Muscle of leg (tissue), 16 donors: ENCODE data around the gene GPATCH3. TPM values are rescaled to one million over a fixed set of nuclear protein-coding genes. Genes with fewer than 3 reads are reported as not detected.
"Not testable (repeated sequence)": the region's sequence is repeated elsewhere in the genome, so short reads cannot be mapped to it uniquely, and the experiment has no call there.

Source experiments
- DNase-seq: peaks from one replicate; pipeline ENCODE4 v3.0.0; 2013
- H3K27ac ChIP-seq: one replicate; pipeline ENCODE4 v1.5.1; 2013; ENCODE audit warnings: mild to moderate bottlenecking, low read length, control low read depth
- H3K27me3 ChIP-seq: one replicate; pipeline ENCODE4 v1.6.1; 2013; ENCODE audit warnings: low read length; ENCODE audit not compliant: control insufficient read depth, insufficient read depth
- H3K36me3 ChIP-seq: one replicate; pipeline ENCODE4 v1.6.1; 2013; ENCODE audit warnings: low read length; ENCODE audit not compliant: control insufficient read depth, insufficient read depth
- H3K4me1 ChIP-seq: one replicate; pipeline ENCODE4 v1.6.1; 2013; ENCODE audit warnings: low read length; ENCODE audit not compliant: control insufficient read depth, insufficient read depth
- H3K4me3 ChIP-seq: one replicate; pipeline ENCODE4 v1.5.1; 2013; ENCODE audit warnings: low read length, control low read depth
- H3K9me3 ChIP-seq: replicated peaks from 2 replicates; pipeline ENCODE4 v1.6.1; 2013; ENCODE audit warnings: low read depth, low read length; ENCODE audit not compliant: control insufficient read depth
- WGBS: methylation state at CpG from one replicate; pipeline ENCODE4 v1.1.5; 2013; ENCODE audit warnings: missing lambda C conversion rate; ENCODE audit not compliant: insufficient coverage; 5-methylcytosine and 5-hydroxymethylcytosine counted together
- long read RNA-seq, 11 donors: transcript quantifications; one replicate each; lab custom pipeline, GENCODE V29; 2026
- polyA plus RNA-seq, 8 donors: library from polyadenylated mRNA; unstranded; fragments of 120-200 nt; gene quantifications; one replicate each; pipeline versions ENCODE4 v1.2.1 to v1.2.3, GENCODE V29; 2013; ENCODE audit warnings: inconsistent platforms in 1 of 8, low replicate concordance in 1 of 8; ENCODE audit not compliant: insufficient read length in 8 of 8, insufficient read depth in 1 of 8
- total RNA-seq: library from RNA; stranded (reverse); fragments of 120-200 nt; gene quantifications from one replicate; pipeline ENCODE4 v1.2.4, GENCODE V29; 2013

The GPATCH3 gene, protein sequence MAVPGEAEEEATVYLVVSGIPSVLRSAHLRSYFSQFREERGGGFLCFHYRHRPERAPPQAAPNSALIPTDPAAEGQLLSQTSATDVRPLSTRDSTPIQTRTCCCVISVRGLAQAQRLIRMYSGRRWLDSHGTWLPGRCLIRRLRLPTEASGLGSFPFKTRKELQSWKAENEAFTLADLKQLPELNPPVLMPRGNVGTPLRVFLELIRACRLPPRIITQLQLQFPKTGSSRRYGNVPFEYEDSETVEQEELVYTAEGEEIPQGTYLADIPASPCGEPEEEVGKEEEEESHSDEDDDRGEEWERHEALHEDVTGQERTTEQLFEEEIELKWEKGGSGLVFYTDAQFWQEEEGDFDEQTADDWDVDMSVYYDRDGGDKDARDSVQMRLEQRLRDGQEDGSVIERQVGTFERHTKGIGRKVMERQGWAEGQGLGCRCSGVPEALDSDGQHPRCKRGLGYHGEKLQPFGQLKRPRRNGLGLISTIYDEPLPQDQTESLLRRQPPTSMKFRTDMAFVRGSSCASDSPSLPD
- 7.9 TPM for total RNA-seq
- 10 to 100 TPM; 10.1 to 12.7 (median 11.9) TPM for polyA plus RNA-seq
- long read RNA-seq, donor 1, result 0 reads
- long read RNA-seq, donor 2, partial matches to known transcripts, result 0 of 1 reads
- long read RNA-seq, donor 2, other reads (novel, unspliced or antisense), result 0 of 1 reads
- long read RNA-seq, donor 3, partial matches to known transcripts, result 0 of 2 reads
- long read RNA-seq, donor 3, other reads (novel, unspliced or antisense), result 0 of 2 reads
- long read RNA-seq, donor 4, partial matches to known transcripts, result 0 of 4 reads
- long read RNA-seq, donor 4, other reads (novel, unspliced or antisense), result 0 of 4 reads
- long read RNA-seq, donor 5, transcript GPATCH3-201 (7 exons, 2,123 nt), result major isoform, 10 of 10 reads
- long read RNA-seq, donor 5, partial matches to known transcripts, result 0 of 10 reads
- long read RNA-seq, donor 5, other reads (novel, unspliced or antisense), result 0 of 10 reads
- long read RNA-seq, donor 6, partial matches to known transcripts, result 0 of 2 reads
- long read RNA-seq, donor 6, other reads (novel, unspliced or antisense), result 0 of 2 reads
- long read RNA-seq, donor 7, partial matches to known transcripts, result 8 of 10 reads
- long read RNA-seq, donor 7, other reads (novel, unspliced or antisense), result 0 of 10 reads
- long read RNA-seq, donor 8, result 0 reads
- long read RNA-seq, donor 9, partial matches to known transcripts, result 5 of 8 reads
- long read RNA-seq, donor 9, other reads (novel, unspliced or antisense), result 0 of 8 reads
- long read RNA-seq, donor 10, result 0 reads
- long read RNA-seq, donor 11, partial matches to known transcripts, result 5 of 8 reads
- long read RNA-seq, donor 11, other reads (novel, unspliced or antisense), result 0 of 8 reads

DNA sequence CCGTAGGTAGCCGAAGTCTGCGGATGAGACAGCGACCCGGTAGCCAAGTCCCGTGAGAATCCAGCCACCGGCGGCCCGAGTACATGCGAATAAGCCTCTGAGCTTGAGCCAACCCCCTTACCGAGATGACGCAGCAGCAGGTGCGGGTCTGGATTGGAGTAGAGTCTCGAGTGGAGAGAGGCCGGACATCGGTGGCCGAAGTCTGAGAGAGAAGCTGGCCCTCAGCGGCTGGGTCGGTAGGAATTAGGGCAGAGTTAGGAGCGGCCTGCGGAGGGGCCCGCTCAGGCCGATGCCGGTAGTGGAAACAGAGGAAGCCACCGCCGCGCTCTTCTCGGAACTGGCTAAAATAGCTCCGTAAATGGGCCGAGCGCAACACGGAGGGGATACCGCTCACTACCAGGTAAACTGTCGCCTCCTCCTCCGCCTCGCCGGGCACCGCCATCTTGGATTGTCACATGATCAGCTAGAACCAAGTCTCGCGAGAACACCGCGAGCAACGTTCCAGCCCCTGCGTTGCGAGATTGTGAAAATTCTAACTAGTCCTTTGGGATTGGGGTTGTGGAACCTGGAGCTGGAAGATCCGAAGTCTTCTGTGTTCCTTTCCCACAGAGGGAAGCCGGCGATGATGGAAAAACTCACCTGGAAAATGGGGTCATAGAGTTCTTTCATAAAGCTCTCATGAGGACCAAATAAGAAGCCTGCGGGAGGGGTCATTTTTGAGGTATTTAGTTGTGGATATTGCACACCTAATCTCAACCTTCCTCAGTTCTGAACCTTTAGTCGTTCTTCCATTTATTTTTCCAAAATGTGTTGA is at the start of gene GPATCH3:
Gene GPATCH3 (minus strand): TSS at position 467 of the 814 bp plus-strand sequence. CDS start 25 bp downstream, at position 442.
- DNase-seq, result peak; percentile 95
- H3K27me3 ChIP-seq, result no peaks in the 10 kb centered on the region
- H3K36me3 ChIP-seq, result peaks cover 27% of the 10 kb centered on the region
- peaks cover 11% of the 10 kb centered on the region for H3K4me1 ChIP-seq
- no peaks in the 10 kb centered on the region for H3K9me3 ChIP-seq
- H3K27ac ChIP-seq, result peak within 1 kb of the TSS; percentile 88
- peak within 1 kb of the TSS; percentile 100 for H3K4me3 ChIP-seq
- under 1% methylated on average over 45 of the region's 50 CpGs for WGBS

DNA sequence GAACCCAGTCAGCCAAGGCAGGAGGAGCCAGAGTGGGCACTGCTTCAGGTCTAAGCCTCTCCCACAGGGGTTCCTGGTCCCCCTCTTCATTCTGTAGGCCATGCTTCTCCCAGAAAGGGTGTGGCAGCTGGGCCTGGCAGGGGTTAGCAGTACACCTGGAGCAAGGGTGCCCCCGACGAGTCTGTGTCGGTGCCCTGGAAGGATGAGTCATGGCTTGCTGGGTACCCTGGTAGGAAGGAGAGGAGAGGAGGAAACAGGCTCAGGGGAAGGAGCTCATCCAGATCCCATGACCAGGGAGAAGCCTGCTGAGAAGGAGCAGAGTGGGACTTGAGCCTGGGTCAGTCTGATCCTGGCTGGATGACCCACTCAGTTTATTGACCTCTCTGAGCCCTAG is 49.7 kb upstream of the GPATCH3 start:
- Histone ChIP-seq H3K27me3 (no peaks in the 10 kb centered on the region), H3K4me1 (no peaks in the 10 kb centered on the region), H3K27ac (no peak overlapping the region), H3K4me3 (no peak overlapping the region), H3K9me3 (no peaks in the 10 kb centered on the region), H3K36me3 (peaks cover 24% of the 10 kb centered on the region)
- no peak for DNase-seq
- WGBS, result 94% methylated on average over 3 of the region's 3 CpGs

DNA sequence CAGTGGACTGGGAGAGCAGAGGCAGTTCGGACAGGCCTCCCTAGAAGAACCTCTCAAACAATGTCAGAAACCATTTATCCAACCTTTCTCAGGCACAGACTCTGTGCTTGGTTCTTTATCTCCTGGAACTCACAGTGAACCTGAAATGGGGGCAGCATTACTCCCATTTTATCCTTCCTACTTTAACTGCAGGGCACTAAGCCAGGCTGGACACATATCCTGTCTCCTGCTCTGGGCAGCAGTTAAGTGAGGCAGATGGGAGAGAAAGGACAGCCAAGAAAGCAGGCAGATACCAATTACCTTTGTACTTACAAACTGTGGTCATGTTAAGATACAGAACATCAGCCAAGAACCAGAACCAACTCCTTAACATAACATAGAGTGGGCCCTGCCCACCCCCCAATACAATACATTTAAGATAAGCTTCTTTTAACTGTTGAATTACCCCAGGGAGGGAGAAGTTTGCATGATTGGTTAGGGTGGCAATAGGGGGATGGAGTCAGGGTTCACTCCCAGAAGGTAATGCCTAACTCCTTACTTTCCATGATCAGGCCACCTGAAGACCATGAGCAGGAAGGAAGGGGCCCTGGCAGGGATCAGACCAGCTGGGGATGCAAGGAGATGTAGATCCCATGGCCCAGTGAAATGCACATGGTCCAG is 49.1 kb upstream of the GPATCH3 start:
- WGBS, result no CpG with 5 or more reads among the region's 1 CpG
- no peak overlapping the region for H3K4me3 ChIP-seq
- H3K4me1 ChIP-seq, result no peaks in the 10 kb centered on the region
- H3K27me3 ChIP-seq, result no peaks in the 10 kb centered on the region
- H3K9me3 ChIP-seq, result no peaks in the 10 kb centered on the region
- H3K36me3 ChIP-seq, result peaks cover 27% of the 10 kb centered on the region
- DNase-seq, result no peak
- H3K27ac ChIP-seq, result no peak overlapping the region

DNA sequence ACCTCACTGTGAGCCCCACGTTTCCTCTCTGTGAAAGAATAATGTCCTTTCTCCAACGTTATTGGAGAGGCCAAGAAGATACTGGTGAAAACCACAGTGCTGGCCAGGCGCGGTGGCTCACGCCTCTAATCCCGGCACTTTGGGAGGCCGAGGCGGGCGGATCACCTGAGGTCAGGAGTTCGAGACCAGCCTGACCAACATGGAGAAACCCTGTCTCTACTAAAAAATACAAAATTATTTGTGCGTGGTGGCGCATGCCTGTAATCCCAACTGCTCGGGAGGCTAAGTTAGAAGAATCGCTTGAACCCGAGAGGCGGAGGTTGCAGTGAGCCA is 48.4 kb upstream of the GPATCH3 start:
- peaks cover 34% of the 10 kb centered on the region for H3K36me3 ChIP-seq
- H3K27me3 ChIP-seq, H3K4me1 ChIP-seq, H3K9me3 ChIP-seq, H3K27ac ChIP-seq, DNase-seq, H3K4me3 ChIP-seq: not testable (repeated sequence)
- WGBS, result 88% methylated on average over 7 of the region's 16 CpGs

DNA sequence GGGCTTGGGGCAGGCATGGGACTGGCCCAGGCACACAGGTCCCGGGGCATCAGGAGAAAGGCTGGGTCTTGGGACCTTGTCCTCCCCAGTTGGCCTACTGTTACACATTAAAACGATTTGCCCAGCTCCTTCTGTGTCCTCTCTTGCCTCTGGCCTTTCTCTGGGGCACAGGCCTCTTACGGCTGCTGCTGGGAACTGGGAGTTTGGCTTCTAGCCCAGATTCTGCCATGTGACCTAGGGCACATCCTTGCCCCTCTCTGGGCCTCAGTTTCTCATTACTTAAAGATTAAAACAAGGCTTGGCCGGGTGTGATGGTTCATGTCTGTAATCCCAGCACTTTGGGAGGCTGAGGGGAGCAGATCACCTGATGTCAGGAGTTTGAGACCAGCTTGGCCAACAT is 46.0 kb upstream of the GPATCH3 start:
- Histone ChIP-seq H3K36me3 (peaks cover 56% of the 10 kb centered on the region), H3K9me3 (no peaks in the 10 kb centered on the region), H3K4me3 (no peak overlapping the region), H3K4me1 (no peaks in the 10 kb centered on the region), H3K27me3 (no peaks in the 10 kb centered on the region), H3K27ac (no peak overlapping the region)
- DNase-seq, result no peak
- whole genome bisulfite sequencing, result 75% methylated on average over 3 of the region's 4 CpGs

DNA sequence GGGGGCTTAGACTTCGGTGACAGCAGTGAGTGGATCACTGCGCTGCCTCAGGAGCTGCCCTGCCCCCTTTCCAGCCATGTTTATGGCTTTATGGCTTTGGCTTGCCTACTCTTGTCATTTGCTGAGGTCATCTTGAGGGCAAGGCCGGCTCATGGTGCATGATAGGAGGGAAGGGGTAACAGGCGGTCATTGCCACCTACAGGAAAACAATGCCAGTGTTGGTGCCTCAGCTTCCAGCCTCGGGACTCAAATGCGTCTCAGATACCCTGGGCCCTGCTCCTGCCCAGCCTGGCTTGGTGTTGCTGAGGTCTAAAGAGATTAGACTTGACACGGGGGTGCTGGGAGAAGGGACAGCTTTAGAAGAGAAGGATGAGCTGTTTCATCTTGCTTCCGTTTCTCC is 45.5 kb upstream of the GPATCH3 start:
- 50% methylated on average over 8 of the region's 8 CpGs for WGBS
- H3K4me1 ChIP-seq, result no peaks in the 10 kb centered on the region
- no peak overlapping the region for H3K4me3 ChIP-seq
- DNase-seq, result no peak
- peaks cover 59% of the 10 kb centered on the region for H3K36me3 ChIP-seq
- H3K9me3 ChIP-seq, result no peaks in the 10 kb centered on the region
- no peak overlapping the region for H3K27ac ChIP-seq
- no peaks in the 10 kb centered on the region for H3K27me3 ChIP-seq

DNA sequence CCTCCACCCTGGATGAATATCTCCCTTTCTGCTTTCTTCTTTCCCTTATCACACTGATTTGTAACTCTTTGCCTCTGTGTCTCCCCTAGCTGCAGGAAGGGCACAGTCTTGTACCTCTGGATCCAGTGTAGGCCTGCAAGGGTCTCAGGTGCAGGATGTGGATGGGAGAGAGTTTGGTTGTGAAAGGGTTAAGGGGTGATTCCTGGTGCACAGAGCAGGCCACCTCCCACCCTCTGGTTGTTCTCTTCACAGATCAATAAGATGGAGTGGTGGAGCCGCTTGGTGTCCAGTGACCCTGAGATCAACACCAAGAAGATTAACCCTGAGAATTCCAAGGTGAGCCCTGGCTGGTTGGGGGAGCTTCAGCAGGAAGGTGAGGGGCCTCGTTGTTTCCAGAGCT is 44.9 kb upstream of the GPATCH3 start:
- H3K4me3 ChIP-seq, result no peak overlapping the region
- no peaks in the 10 kb centered on the region for H3K4me1 ChIP-seq
- 48% methylated on average over 2 of the region's 2 CpGs for WGBS
- no peak overlapping the region for H3K27ac ChIP-seq
- H3K36me3 ChIP-seq, result peaks cover 59% of the 10 kb centered on the region
- DNase-seq, result no peak
- no peaks in the 10 kb centered on the region for H3K9me3 ChIP-seq
- no peaks in the 10 kb centered on the region for H3K27me3 ChIP-seq

DNA sequence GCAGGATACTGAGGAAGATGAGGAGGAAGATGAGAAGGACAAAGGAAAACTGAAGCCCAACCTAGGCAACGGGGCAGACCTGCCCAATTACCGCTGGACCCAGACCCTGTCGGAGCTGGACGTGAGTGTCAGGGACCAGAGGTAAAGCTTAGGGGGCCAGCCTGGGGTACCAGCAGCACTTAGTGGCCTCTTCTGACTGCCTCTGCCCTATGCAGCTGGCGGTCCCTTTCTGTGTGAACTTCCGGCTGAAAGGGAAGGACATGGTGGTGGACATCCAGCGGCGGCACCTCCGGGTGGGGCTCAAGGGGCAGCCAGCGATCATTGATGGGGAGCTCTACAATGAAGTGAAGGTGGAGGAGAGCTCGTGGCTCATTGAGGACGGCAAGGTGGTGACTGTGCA is 42.4 kb upstream of the GPATCH3 start:
- Histone ChIP-seq H3K9me3 (no peaks in the 10 kb centered on the region), H3K36me3 (peaks cover 79% of the 10 kb centered on the region), H3K27me3 (no peaks in the 10 kb centered on the region), H3K27ac (no peak overlapping the region), H3K4me1 (no peaks in the 10 kb centered on the region), H3K4me3 (no peak overlapping the region)
- DNase-seq, result no peak
- WGBS, result 95% methylated on average over 10 of the region's 12 CpGs

DNA sequence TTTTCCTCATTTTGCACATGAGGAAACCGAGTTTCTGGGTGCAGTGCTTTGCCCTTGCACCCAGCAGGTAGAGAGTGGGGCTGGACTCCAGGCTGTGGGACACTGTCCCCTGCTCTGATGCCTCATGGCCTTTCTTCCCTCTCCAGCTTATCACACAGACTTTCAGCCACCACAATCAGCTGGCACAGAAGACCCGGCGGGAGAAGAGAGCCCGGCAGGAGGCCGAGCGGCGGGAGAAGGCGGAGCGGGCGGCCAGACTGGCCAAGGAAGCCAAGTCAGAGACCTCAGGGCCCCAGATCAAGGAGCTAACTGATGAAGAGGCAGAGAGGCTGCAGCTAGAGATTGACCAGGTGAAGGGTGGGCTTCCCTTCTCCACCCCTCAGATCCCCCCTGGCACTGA is 41.0 kb upstream of the GPATCH3 start:
- Histone ChIP-seq H3K4me1 (no peaks in the 10 kb centered on the region), H3K27me3 (no peaks in the 10 kb centered on the region), H3K36me3 (peaks cover 77% of the 10 kb centered on the region), H3K9me3 (no peaks in the 10 kb centered on the region), H3K4me3 (no peak overlapping the region), H3K27ac (no peak overlapping the region)
- WGBS, result 93% methylated on average over 3 of the region's 10 CpGs
- no peak for DNase-seq
